ENCODE measurements around the gene PCDHA12.
"Not testable (repeated sequence)": the region's sequence is repeated elsewhere in the genome, so short reads cannot be mapped to it uniquely, and the experiment has no call there.

Gene PCDHA12

GRCh38 chr5:140875085-140876065 is at the start of gene PCDHA12:
PCDHA12 (plus strand) TSS chr5:140875308; CDS start chr5:140875473, 165 bp downstream.
- DNase-seq: no peak

GRCh38 chr5:140827704-140828361 is 47.3 kb upstream of the PCDHA12 start, which contains the start of gene PCDHA6:
PCDHA6 (plus strand) TSS chr5:140827960; CDS start chr5:140828092, 132 bp downstream.
- no peak for DNase-seq

GRCh38 chr5:140828362-140828737 is 46.8 kb upstream of the PCDHA12 start:
- DNase-seq: no peak

- DNase-seq: not testable (repeated sequence)
Observed at GRCh38 chr5:140829511-140830501, 45.3 kb upstream of the PCDHA12 start.

GRCh38 chr5:140833993-140834392 is 41.1 kb upstream of the PCDHA12 start, which contains the start of gene PCDHA7:
PCDHA7 (plus strand) TSS chr5:140834269; CDS start chr5:140834384, 115 bp downstream.
- DNase-seq: no peak

- DNase-seq: not testable (repeated sequence)
Observed at GRCh38 chr5:140834439-140835008, 40.6 kb upstream of the PCDHA12 start.

- no peak for DNase-seq
Observed at GRCh38 chr5:140835622-140836510, 39.2 kb upstream of the PCDHA12 start.

- peak in 4 of 58 donors; percentile 1 to 33 (median 22) for DNase-seq
Observed at GRCh38 chr5:140840978-140841962, 33.8 kb upstream of the PCDHA12 start, which contains the start of gene PCDHA8. PCDHA8 (plus strand) TSS chr5:140841187; CDS start chr5:140841322, 135 bp downstream.

GRCh38 chr5:140842798-140843733 is 32.0 kb upstream of the PCDHA12 start:
- no peak for DNase-seq

- not testable (repeated sequence) for DNase-seq
Observed at GRCh38 chr5:140848139-140849102, 26.7 kb upstream of the PCDHA12 start, which contains the start of gene PCDHA9. PCDHA9 (plus strand) TSS chr5:140848382; CDS start chr5:140848496, 114 bp downstream.

GRCh38 chr5:140849831-140850634 is 25.1 kb upstream of the PCDHA12 start:
- not testable (repeated sequence) for DNase-seq

GRCh38 chr5:140855772-140856674 is 19.1 kb upstream of the PCDHA12 start, which contains the start of gene PCDHA10:
PCDHA10 (plus strand) TSS chr5:140855897; CDS start chr5:140856049, 152 bp downstream.
- peak in 1 of 58 donors; percentile 17 for DNase-seq
